Measurements from ENCODE around the gene MSH3.

DNA sequence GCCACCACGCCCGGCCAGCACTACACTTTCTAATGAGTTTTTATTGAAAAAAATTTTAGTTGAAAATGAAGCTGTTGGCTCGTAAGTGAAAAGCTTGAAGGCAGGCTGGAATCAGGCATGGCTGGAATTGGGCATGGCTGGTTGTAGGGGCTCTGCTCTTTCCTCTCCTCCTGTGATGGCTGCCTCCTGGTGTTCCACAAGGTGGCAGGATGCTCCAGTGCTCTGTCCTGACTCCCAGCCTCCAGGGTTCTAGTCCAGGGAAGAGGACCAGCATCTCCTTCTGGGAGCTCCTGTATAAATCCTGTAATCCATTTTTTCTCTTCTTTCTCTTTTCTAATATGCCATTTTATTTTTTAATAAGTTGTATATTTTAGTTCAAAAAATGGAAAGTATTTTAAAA is 57.5 kb downstream of the MSH3 start:
- no peak for TF ChIP-seq POLR2A (IDR thresholded peaks at IDR 0.05)
- TF ChIP-seq, protein P1, sequence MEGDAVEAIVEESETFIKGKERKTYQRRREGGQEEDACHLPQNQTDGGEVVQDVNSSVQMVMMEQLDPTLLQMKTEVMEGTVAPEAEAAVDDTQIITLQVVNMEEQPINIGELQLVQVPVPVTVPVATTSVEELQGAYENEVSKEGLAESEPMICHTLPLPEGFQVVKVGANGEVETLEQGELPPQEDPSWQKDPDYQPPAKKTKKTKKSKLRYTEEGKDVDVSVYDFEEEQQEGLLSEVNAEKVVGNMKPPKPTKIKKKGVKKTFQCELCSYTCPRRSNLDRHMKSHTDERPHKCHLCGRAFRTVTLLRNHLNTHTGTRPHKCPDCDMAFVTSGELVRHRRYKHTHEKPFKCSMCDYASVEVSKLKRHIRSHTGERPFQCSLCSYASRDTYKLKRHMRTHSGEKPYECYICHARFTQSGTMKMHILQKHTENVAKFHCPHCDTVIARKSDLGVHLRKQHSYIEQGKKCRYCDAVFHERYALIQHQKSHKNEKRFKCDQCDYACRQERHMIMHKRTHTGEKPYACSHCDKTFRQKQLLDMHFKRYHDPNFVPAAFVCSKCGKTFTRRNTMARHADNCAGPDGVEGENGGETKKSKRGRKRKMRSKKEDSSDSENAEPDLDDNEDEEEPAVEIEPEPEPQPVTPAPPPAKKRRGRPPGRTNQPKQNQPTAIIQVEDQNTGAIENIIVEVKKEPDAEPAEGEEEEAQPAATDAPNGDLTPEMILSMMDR (IDR thresholded peaks at IDR 0.05), result no peak

Measured in body of pancreas (tissue), 4 donors.